HCT116 (cell line): ENCODE results near the gene CTNNA1. TPM values are rescaled to one million over a fixed set of nuclear protein-coding genes. Genes with fewer than 3 reads are reported as not detected.

Experiments used
- ATAC-seq: fragments of 200-7000 bp; cut with Tn5 transposase; 2 replicates; pipeline ENCODE4 v1.9.1; 2020; ENCODE audit warnings: mild to moderate bottlenecking, moderate library complexity
- BruUV-seq: library from RNA; stranded (reverse); fragments of 400-500 nt; replicated peaks from 2 replicates; lab custom pipeline; 2021; lab: Mats Ljungman, UMichigan
- CTCF ChIA-PET: fragments of 300-600 bp; sonication (Branson Sonifier 250); formaldehyde crosslinking; loops from one replicate; lab custom pipeline; 2021; ENCODE audit warnings: antibody characterized with exemption; lab: Charles Lee
- POLR2A ChIA-PET: fragments of 300-600, 350-600 bp; sonication (Branson Sonifier 250); formaldehyde crosslinking; loops from one replicate; lab custom pipeline; 2021; ENCODE audit warnings: antibody characterized with exemption; lab: Charles Lee
- RAD21 ChIA-PET, 2 experiments: fragments of 300-600 bp; sonication (Branson Sonifier 250); formaldehyde crosslinking; loops; one replicate each; lab custom pipeline; 2023; ENCODE audit warnings: low total read pairs in 2 of 2; ENCODE audit not compliant: uncharacterized antibody in 2 of 2, unreplicated experiment in 2 of 2, low non-redundant PET in 1 of 2; lab: Charles Lee
- DNase-seq: peaks from one replicate; pipeline ENCODE4 v3.0.0-alpha.2; 2010; ENCODE audit warnings: low read depth, low spot score
- H2AFZ ChIP-seq: fragments of 200-600 bp; shearing (Covaris generic), sonication (generic); 2 replicates; pipeline ENCODE4 v1.6.1; 2017; ENCODE audit warnings: low read depth, mixed run types, mixed read lengths, antibody characterized with exemption, low read length; ENCODE audit not compliant: poor library complexity, severe bottlenecking
- H3K27ac ChIP-seq: 2 replicates; pipeline ENCODE4 v1.5.1; 2012; ENCODE audit warnings: low read depth, low read length
- H3K27me3 ChIP-seq: fragments of 200-600 bp; sonication (generic); 2 replicates; pipeline ENCODE4 v1.6.1; 2016; ENCODE audit warnings: mixed run types, low read length, mixed read lengths; ENCODE audit not compliant: insufficient read depth
- H3K36me3 ChIP-seq, 2 experiments: fragments of 200-500 bp in 1 of 2; fragments of 200-600 bp in 1 of 2; sonication (Bioruptor generic) in 1 of 2; sonication (generic) in 1 of 2; 2 replicates each; pipeline versions ENCODE4 v1.5.1 to v1.6.1; 2014 to 2016; ENCODE audit warnings: low read length in 2 of 2, inconsistent platforms in 1 of 2, mixed read lengths in 1 of 2, mixed run types in 1 of 2; ENCODE audit not compliant: insufficient read depth in 2 of 2, control insufficient read depth in 1 of 2
- H3K4me1 ChIP-seq, 2 experiments: fragments of 200-600 bp in 1 of 2; sonication (generic) in 1 of 2; 2 replicates each; pipeline versions ENCODE4 v1.5.1 to v1.6.1; 2012 to 2017; ENCODE audit warnings: low read length in 2 of 2, inconsistent platforms in 1 of 2, mild to moderate bottlenecking in 1 of 2, mixed read lengths in 1 of 2, mixed run types in 1 of 2, moderate library complexity in 1 of 2; ENCODE audit not compliant: insufficient read depth in 2 of 2, control insufficient read depth in 1 of 2
- H3K4me2 ChIP-seq: fragments of 200-600 bp; sonication (generic); 2 replicates; pipeline ENCODE4 v1.6.1; 2017; ENCODE audit warnings: mixed run types, low read length, mixed read lengths
- H3K4me3 ChIP-seq, 2 experiments: fragments of 200-600 bp in 1 of 2; sonication (generic) in 1 of 2; replicated peaks in 1 of 2; 2 replicates each; pipeline ENCODE4 v1.5.1; 2011 to 2016; ENCODE audit warnings: low read length in 2 of 2, control low read depth in 1 of 2, low read depth in 1 of 2, mild to moderate bottlenecking in 1 of 2, mixed read lengths in 1 of 2, mixed run types in 1 of 2
- H3K79me2 ChIP-seq: fragments of 200-600 bp; sonication (generic); 2 replicates; pipeline ENCODE4 v1.6.1; 2017; ENCODE audit warnings: mild to moderate bottlenecking, mixed run types, low read length, moderate library complexity, mixed read lengths; ENCODE audit not compliant: insufficient read depth
- H3K9ac ChIP-seq: fragments of 200-600 bp; sonication (generic); 2 replicates; pipeline ENCODE4 v1.6.1; 2016; ENCODE audit warnings: low read length, mixed read lengths
- H3K9me2 ChIP-seq: fragments of 200-600 bp; sonication (generic), shearing (Covaris generic); 2 replicates; pipeline ENCODE4 v1.6.1; 2017; ENCODE audit warnings: mixed run types, mild to moderate bottlenecking, moderate library complexity; ENCODE audit not compliant: insufficient read depth
- H3K9me3 ChIP-seq, 2 experiments: fragments of 200-500 bp in 1 of 2; fragments of 200-600 bp in 1 of 2; sonication (Bioruptor generic) in 1 of 2; sonication (generic) in 1 of 2; 2 replicates each; pipeline ENCODE4 v1.6.1; 2014 to 2017; ENCODE audit warnings: low read length in 2 of 2, mixed read lengths in 2 of 2, inconsistent platforms in 1 of 2, low read depth in 1 of 2, mild to moderate bottlenecking in 1 of 2, mixed run types in 1 of 2, moderate library complexity in 1 of 2; ENCODE audit not compliant: control insufficient read depth in 1 of 2, insufficient read depth in 1 of 2
- H4K20me1 ChIP-seq: fragments of 200-600 bp; sonication (generic), shearing (Covaris generic); 2 replicates; pipeline ENCODE4 v1.6.1; 2017; ENCODE audit warnings: mixed run types, mild to moderate bottlenecking, moderate library complexity; ENCODE audit not compliant: insufficient read depth
- CBX3 ChIP-seq: IDR thresholded peaks from 2 replicates; pipeline ENCODE4 v1.6.1; 2012; ENCODE audit warnings: low read depth
- CEBPB ChIP-seq: IDR thresholded peaks from 2 replicates; pipeline ENCODE4 v1.6.1; 2012; ENCODE audit warnings: low read depth
- ELF1 ChIP-seq: IDR thresholded peaks from 2 replicates; pipeline ENCODE4 v1.6.1; 2012; ENCODE audit warnings: low read depth, borderline replicate concordance
- FOSL1 ChIP-seq: IDR thresholded peaks from 2 replicates; pipeline ENCODE4 v1.6.1; 2012; ENCODE audit warnings: low read depth
- JUND ChIP-seq: IDR thresholded peaks from 2 replicates; pipeline ENCODE4 v1.6.1; 2012
- POLR2AphosphoS5 ChIP-seq: IDR thresholded peaks from 2 replicates; pipeline ENCODE4 v1.6.1; 2011; ENCODE audit warnings: mild to moderate bottlenecking, low read depth, low read length, moderate library complexity
- SIN3A ChIP-seq: IDR thresholded peaks from 2 replicates; pipeline ENCODE4 v1.6.1; 2012; ENCODE audit warnings: low read depth
- SRF ChIP-seq: IDR thresholded peaks from 2 replicates; pipeline ENCODE4 v1.6.1; 2012; ENCODE audit warnings: low read depth
- TCF7L2 ChIP-seq: IDR thresholded peaks from 2 replicates; pipeline ENCODE4 v1.7.0; 2011; ENCODE audit warnings: borderline replicate concordance, inconsistent platforms; ENCODE audit not compliant: insufficient read depth, insufficient read length; ENCODE audit errors: extremely low read depth
- intact Hi-C: fragments of 100-400 bp; cut with micrococcal nuclease; formaldehyde crosslinking; loops from 2 replicates; pipeline ENCODE4 v1.10.0; 2022
- total RNA-seq: library from RNA; stranded (reverse); gene quantifications from one replicate; pipeline ENCODE4 v1.2.1, GENCODE V29; 2021; ENCODE audit not compliant: unreplicated experiment
- TF ChIP-seq, protein P1 (sequence below): IDR thresholded peaks from 2 replicates; pipeline ENCODE4 v1.6.1; 2012
- TF ChIP-seq, protein P2 (sequence below): IDR thresholded peaks from 2 replicates; pipeline ENCODE4 v1.6.1; 2012; ENCODE audit warnings: low read depth

The CTNNA1 gene
- total RNA-seq, 1 experiment from 2014 or later = 313 TPM

- H3K9me3 ChIP-seq = no peaks in the 10 kb centered on the region; a peak in 1 of 4 replicates
- ATAC-seq = no peak
- TF ChIP-seq SRF (no peak), TCF7L2 (no peak)
- TF ChIP-seq, protein P1, sequence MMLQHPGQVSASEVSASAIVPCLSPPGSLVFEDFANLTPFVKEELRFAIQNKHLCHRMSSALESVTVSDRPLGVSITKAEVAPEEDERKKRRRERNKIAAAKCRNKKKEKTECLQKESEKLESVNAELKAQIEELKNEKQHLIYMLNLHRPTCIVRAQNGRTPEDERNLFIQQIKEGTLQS = no peak
- H3K27me3 ChIP-seq = no peaks in the 10 kb centered on the region
- no peak overlapping the region for H3K27ac ChIP-seq
- H4K20me1 ChIP-seq = no peaks in the 10 kb centered on the region
- H3K9ac ChIP-seq = no peak overlapping the region
- H3K36me3 ChIP-seq = peaks cover 9 to 50% of the 10 kb centered on the region in 2 experiments; a peak in 3 of 4 replicates
- CTCF ChIA-PET = no interaction called here
- H3K4me1 ChIP-seq = no peaks in the 10 kb centered on the region
- RAD21 ChIA-PET = no interaction called here
- intact Hi-C loops = no loop called here
- H3K4me3 ChIP-seq = no peak overlapping the region
- POLR2A ChIA-PET = no interaction called here
- BruUV-seq = no TSS peak
- no peak for DNase-seq
- peaks cover 5% of the 10 kb centered on the region; the same call in 1 of the 2 replicates for H3K79me2 ChIP-seq
- H2AFZ ChIP-seq = no peak overlapping the region
- no peaks in the 10 kb centered on the region for H3K9me2 ChIP-seq
- no peak overlapping the region for H3K4me2 ChIP-seq
Measured at GRCh38 chr5:138889994-138890393, 136.8 kb downstream of the CTNNA1 start.

DNA sequence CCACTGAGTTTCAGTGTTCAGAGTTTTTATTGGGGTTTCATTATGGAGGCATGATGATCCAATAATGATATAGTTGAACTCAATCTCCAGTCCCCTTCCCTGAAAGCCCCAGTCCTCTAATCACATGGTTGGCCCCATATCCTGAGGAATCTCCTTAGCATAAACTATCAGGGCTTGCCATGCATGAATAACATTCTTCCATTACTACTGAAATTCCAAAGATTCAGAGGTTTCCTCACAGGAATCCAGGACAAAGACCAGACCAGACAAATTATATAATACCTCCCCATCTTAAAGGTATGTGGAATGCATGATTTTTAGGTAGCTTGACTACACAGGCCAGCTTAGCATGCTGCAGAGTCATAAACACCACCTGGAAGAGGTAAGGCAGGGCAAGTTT is 137.4 kb downstream of the CTNNA1 start:
- no peak overlapping the region for H3K9ac ChIP-seq
- no peak for DNase-seq
- POLR2A ChIA-PET = no interaction called here
- ATAC-seq = no peak
- no TSS peak for BruUV-seq
- intact Hi-C loops = no loop called here
- no peak overlapping the region for H3K27ac ChIP-seq
- no peaks in the 10 kb centered on the region for H3K4me1 ChIP-seq
- H2AFZ ChIP-seq = no peak overlapping the region
- no peaks in the 10 kb centered on the region for H3K9me2 ChIP-seq
- no peaks in the 10 kb centered on the region; a peak in 1 of 4 replicates for H3K9me3 ChIP-seq
- RAD21 ChIA-PET = no interaction called here
- H3K36me3 ChIP-seq = peaks cover 9 to 53% of the 10 kb centered on the region in 2 experiments; a peak in 3 of 4 replicates
- H3K27me3 ChIP-seq = no peaks in the 10 kb centered on the region
- H3K79me2 ChIP-seq = peaks cover 3% of the 10 kb centered on the region; the same call in 1 of the 2 replicates
- no peak overlapping the region for H3K4me3 ChIP-seq
- CTCF ChIA-PET = no interaction called here
- TF ChIP-seq, protein P2, sequence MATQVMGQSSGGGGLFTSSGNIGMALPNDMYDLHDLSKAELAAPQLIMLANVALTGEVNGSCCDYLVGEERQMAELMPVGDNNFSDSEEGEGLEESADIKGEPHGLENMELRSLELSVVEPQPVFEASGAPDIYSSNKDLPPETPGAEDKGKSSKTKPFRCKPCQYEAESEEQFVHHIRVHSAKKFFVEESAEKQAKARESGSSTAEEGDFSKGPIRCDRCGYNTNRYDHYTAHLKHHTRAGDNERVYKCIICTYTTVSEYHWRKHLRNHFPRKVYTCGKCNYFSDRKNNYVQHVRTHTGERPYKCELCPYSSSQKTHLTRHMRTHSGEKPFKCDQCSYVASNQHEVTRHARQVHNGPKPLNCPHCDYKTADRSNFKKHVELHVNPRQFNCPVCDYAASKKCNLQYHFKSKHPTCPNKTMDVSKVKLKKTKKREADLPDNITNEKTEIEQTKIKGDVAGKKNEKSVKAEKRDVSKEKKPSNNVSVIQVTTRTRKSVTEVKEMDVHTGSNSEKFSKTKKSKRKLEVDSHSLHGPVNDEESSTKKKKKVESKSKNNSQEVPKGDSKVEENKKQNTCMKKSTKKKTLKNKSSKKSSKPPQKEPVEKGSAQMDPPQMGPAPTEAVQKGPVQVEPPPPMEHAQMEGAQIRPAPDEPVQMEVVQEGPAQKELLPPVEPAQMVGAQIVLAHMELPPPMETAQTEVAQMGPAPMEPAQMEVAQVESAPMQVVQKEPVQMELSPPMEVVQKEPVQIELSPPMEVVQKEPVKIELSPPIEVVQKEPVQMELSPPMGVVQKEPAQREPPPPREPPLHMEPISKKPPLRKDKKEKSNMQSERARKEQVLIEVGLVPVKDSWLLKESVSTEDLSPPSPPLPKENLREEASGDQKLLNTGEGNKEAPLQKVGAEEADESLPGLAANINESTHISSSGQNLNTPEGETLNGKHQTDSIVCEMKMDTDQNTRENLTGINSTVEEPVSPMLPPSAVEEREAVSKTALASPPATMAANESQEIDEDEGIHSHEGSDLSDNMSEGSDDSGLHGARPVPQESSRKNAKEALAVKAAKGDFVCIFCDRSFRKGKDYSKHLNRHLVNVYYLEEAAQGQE = no peak
- TF ChIP-seq FOSL1 (no peak), ELF1 (no peak), SIN3A (no peak), JUND (no peak), CBX3 (no peak), CEBPB (no peak), POLR2AphosphoS5 (no peak)
- no peaks in the 10 kb centered on the region for H4K20me1 ChIP-seq
- no peak overlapping the region for H3K4me2 ChIP-seq
